Measurements from ENCODE around the gene MAP7D2.

DNA sequence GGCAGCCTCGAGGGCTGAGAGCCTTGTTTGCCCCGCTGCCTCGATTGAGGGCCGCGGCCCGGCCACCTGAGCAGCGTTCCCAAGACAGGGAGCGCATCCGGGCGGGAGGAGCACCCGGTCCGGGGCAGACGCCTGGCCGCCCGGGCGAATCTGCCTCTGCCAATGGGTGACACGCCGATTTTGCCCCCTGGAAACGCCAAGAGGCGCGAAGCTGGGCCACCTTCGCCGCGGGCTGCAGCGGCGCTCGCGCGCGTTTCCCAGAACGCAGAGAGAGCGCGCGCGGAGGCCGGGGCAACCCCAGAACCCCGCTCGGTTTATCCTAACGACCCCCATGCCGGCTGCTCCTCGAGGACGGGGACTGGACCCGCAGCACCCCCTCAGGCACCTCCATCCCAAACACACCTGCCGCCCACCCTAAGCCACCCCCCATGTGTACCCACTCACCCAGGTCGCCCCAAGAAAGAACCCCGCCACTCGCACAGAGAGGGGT lies 575 bp downstream of the MAP7D2 start:
- TF ChIP-seq CTCF (IDR thresholded peaks at IDR 0.05; ENCODE audit: borderline replicate concordance, extremely low read depth, low read length, poor library complexity, severe bottlenecking) (no peak), EZH2 (IDR thresholded peaks at IDR 0.05; ENCODE audit: borderline replicate concordance, low read depth, low read length, severe bottlenecking) (no peak)

All from DND-41 (cell line).